GM03348 (cell line): ENCODE results near the gene BLTP3A.

ENCODE experiments used
- DNase-seq: peaks from one replicate; pipeline ENCODE4 v3.0.0; 2012; ENCODE audit warnings: low spot score

BLTP3A gene

GRCh38 chr6:34829137-34829536 lies 37.3 kb downstream of the BLTP3A start:
- DNase-seq: no peak

DNA sequence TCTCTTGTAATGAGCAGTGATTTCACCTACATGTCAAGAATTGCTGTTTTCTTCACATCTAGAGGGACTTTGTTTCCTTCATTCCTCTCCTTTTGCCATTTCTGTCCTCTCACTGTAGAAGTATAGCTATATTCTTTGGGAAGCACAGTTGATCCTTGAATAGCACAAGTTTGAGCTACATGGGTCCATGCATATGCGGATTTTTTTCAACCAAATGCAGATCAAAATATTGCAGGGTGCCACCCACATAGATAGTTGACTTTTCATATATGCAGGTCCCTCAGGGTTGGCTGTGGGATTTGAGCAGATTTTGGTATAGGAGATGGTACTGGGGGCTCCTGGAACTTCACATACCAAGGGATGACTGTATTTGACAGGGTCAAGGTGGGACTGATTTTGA lies 41.1 kb downstream of the BLTP3A start:
- DNase-seq: no peak

GRCh38 chr6:34834789-34835518 lies 43.1 kb downstream of the BLTP3A start:
- peak; percentile 47 for DNase-seq

DNA sequence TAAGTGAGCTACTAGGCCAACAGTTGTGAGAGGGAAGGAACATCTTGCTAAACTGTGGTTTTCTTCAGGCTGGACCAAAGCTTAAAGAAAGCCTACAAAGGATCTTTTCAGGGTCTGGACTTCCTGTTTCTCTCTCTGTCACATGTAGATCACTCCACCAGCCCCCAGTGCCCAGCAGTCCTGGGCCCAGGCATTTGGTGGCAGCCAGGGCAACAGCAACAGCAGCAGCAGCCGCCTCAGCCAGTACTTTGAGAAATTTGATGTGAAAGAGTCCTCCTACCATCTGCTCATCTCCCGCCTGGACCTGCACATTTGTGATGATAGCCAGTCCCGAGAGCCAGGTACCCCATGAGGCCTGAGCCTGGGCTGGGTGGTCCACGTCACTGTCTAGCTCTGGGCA lies 44.1 kb downstream of the BLTP3A start:
- no peak for DNase-seq

- DNase-seq: no peak
These were observed 44.6 kb downstream of the BLTP3A start for GRCh38 chr6:34836451-34836850.

GRCh38 chr6:34837528-34837927 lies 45.6 kb downstream of the BLTP3A start:
- no peak for DNase-seq

DNA sequence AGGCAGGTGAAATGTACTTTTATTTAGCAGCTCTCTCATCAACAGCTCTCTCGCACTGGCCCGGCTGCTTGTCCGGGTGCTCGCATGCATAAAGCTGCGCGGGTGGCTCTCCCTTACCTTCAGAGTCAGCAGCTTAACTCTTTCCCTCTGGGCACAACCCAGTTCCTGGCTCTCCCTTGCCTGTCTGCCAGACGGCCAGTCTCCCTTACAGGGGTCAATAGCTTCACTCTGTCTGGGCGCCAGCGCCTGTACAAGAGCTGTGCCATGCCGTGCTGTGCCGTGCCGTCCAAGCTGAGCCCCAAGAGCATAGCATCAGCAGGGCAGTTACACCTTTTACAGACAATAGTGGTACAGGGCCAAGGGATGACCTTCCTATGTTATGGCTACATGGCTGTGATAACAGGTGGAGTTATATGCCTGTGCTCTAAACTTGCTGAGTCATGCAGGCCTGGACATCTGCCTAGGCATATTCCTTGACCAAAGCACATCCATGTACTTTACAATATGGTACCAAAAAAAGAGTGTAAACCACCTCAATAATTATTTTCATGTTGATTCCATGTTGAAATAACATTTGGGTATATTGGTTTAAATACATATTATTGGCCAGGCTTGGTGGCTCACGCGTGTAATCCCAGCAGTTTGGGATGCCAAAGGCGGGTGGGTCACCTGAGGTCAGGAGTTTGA lies 47.9 kb downstream of the BLTP3A start:
- no peak for DNase-seq
